ENCODE results near the gene FLT1.

GRCh38 chr13:28353679-28354078, 141.2 kb downstream of the FLT1 start:
- TF ChIP-seq EP300 (IDR thresholded peaks at IDR 0.05), result no peak
- TF ChIP-seq, protein P1, sequence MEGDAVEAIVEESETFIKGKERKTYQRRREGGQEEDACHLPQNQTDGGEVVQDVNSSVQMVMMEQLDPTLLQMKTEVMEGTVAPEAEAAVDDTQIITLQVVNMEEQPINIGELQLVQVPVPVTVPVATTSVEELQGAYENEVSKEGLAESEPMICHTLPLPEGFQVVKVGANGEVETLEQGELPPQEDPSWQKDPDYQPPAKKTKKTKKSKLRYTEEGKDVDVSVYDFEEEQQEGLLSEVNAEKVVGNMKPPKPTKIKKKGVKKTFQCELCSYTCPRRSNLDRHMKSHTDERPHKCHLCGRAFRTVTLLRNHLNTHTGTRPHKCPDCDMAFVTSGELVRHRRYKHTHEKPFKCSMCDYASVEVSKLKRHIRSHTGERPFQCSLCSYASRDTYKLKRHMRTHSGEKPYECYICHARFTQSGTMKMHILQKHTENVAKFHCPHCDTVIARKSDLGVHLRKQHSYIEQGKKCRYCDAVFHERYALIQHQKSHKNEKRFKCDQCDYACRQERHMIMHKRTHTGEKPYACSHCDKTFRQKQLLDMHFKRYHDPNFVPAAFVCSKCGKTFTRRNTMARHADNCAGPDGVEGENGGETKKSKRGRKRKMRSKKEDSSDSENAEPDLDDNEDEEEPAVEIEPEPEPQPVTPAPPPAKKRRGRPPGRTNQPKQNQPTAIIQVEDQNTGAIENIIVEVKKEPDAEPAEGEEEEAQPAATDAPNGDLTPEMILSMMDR (IDR thresholded peaks at IDR 0.05), result no peak
